Skeletal muscle satellite cell (primary cell): ENCODE results near the gene PNLIP.

Source experiments
- H3K27me3 ChIP-seq: 2 replicates; pipeline ENCODE4 v1.7.0; 2013; ENCODE audit warnings: low read length; ENCODE audit not compliant: control insufficient read depth, insufficient read depth
- H3K36me3 ChIP-seq: 2 replicates; pipeline ENCODE4 v1.7.0; 2013; ENCODE audit warnings: mild to moderate bottlenecking, control low read depth, low read length; ENCODE audit not compliant: insufficient read depth
- H3K4me1 ChIP-seq: 2 replicates; pipeline ENCODE4 v1.7.0; 2013; ENCODE audit warnings: low read length; ENCODE audit not compliant: control insufficient read depth, insufficient read depth
- H3K4me2 ChIP-seq: 2 replicates; pipeline ENCODE4 v1.7.0; 2013; ENCODE audit warnings: mild to moderate bottlenecking, low read length
- H3K4me3 ChIP-seq: 2 replicates; pipeline ENCODE4 v1.7.0; 2013; ENCODE audit warnings: low read length
- H3K9ac ChIP-seq: 2 replicates; pipeline ENCODE4 v1.7.0; 2013; ENCODE audit warnings: mild to moderate bottlenecking, low read depth, low read length, moderate library complexity
- H3K9me3 ChIP-seq: replicated peaks from 2 replicates; pipeline ENCODE4 v1.7.0; 2013; ENCODE audit warnings: mild to moderate bottlenecking, control low read depth, low read length

PNLIP gene

DNA sequence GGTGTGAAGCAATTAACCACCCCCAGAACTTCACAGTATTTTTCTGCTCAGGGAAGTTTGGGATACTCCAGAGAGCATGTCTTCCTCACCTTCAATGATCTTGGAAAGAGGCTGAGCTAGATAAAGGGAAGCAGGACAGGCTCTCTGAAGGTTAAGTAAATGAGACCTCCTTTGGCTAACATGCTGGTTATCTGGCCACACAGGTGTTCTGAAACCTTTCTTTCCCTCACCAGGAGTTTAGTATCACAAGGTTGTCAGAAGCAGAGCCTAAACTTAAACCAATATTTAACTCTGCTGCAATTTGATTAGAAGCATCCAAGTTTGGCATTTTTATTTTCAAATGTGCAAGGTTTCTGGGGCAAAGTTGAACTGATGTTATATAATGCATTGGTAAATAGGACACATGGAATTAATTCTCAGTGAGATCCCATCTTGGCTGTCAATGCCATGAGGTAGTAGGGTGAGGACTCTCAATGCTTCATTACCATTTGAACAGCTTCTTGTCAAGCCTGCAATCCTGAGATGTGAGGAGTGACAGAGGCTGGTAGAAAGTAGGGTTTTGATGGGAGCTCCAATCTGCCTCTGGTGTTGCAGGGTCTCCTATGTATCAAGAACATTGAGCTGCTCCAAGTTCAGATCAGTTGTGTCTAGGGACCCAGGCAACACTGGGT, 3.6 kb upstream of the PNLIP start:
- Histone ChIP-seq H3K27me3 (no peaks in the 10 kb centered on the region), H3K4me1 (no peaks in the 10 kb centered on the region), H3K4me3 (no peak overlapping the region), H3K9me3 (no peaks in the 10 kb centered on the region), H3K4me2 (no peak overlapping the region), H3K9ac (no peak overlapping the region), H3K36me3 (no peaks in the 10 kb centered on the region)

DNA sequence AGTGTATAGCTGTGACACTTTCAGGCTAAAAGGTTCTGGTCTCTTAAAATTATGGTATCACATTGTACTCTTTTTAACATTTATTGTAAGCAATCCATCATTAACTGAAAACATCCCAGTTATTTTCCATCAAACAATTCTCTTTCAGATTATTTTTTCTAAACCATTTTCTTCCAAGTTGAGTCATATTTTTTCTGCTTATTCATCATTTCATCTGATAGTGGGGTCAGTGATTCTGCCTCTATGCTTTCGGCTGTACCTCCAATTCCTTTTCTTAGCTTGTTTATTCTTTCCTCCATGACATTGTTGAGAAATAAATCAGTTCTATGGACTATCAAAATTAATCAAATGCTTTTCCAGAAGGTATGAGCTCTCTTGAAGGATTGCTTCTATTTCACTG, 609 bp upstream of the PNLIP start:
- H3K4me2 ChIP-seq: no peak overlapping the region
- no peaks in the 10 kb centered on the region for H3K27me3 ChIP-seq
- no peaks in the 10 kb centered on the region for H3K36me3 ChIP-seq
- no peak overlapping the region for H3K9ac ChIP-seq
- H3K4me1 ChIP-seq: no peaks in the 10 kb centered on the region
- no peak overlapping the region for H3K4me3 ChIP-seq
- H3K9me3 ChIP-seq: no peaks in the 10 kb centered on the region

DNA sequence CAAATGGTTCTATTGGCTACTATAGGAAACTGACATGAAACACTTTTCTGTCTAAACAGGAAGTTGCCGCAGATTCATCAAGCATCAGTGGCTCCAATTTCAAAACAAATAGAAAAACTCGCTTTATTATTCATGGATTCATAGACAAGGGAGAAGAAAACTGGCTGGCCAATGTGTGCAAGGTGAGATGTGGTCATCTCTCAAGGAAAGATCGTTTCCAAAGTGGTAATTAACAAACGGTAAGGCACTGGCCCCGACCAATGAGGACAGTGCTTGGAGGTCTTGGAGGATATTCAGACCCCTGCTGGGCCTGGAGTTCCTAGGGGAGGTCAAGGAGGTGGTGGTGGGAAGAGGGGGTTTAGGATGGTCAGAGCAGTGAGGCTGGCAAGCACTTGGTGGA, 2.6 kb downstream of the PNLIP start:
- no peaks in the 10 kb centered on the region for H3K4me1 ChIP-seq
- H3K9ac ChIP-seq: no peak overlapping the region
- H3K36me3 ChIP-seq: no peaks in the 10 kb centered on the region
- H3K9me3 ChIP-seq: no peaks in the 10 kb centered on the region
- H3K4me3 ChIP-seq: no peak overlapping the region
- no peaks in the 10 kb centered on the region for H3K27me3 ChIP-seq
- no peak overlapping the region for H3K4me2 ChIP-seq

DNA sequence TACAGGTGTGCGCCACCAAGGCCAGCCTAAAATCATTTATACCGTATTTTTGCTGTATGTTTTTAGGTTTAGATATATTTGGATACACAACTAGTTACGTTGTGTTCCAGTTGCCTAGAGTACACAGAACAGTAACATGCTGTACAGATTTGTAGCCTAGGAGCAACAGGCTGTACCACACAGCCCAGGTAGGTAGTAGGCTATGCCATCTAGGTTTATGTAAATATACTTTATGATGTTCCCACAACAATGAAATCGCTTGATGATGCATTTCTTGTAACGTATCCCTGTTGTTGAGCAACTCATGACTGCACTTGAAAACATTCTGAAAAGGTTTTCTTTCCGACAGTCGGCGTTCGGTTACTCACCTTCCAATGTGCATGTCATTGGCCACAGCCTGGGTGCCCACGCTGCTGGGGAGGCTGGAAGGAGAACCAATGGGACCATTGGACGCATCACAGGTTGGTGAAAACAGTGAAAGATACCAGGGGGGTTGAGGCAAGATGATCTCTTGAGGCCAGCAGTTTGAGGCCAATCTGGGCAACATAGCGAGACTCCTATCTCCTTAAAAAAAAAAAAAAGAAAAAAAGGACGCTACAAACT, 7.7 kb downstream of the PNLIP start:
- no peak overlapping the region for H3K9ac ChIP-seq
- no peaks in the 10 kb centered on the region for H3K4me1 ChIP-seq
- H3K9me3 ChIP-seq: no peaks in the 10 kb centered on the region
- H3K4me3 ChIP-seq: no peak overlapping the region
- no peaks in the 10 kb centered on the region for H3K36me3 ChIP-seq
- H3K4me2 ChIP-seq: no peak overlapping the region
- no peaks in the 10 kb centered on the region for H3K27me3 ChIP-seq

DNA sequence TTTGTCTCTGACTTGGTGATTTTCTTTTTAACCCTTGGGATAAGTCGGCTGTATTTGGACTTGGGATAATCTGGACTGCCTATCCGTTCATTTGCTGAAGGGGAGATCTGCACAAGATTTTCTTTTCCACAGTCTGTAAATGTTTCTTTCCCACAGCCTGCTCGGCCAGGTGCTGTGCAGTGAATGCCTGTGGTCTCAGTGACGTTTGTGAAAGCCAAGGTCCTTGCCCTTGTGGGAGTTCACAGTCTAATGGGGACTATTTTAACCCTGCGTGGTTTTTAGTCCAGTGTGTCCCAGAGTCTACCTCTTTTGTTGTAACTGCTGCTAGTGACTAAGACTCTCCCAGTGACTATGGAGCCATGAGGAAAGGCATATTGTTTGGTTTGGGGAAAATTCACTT, 8.9 kb downstream of the PNLIP start:
- no peak overlapping the region for H3K4me3 ChIP-seq
- H3K4me2 ChIP-seq: no peak overlapping the region
- H3K9ac ChIP-seq: no peak overlapping the region
- H3K9me3 ChIP-seq: no peaks in the 10 kb centered on the region
- H3K4me1 ChIP-seq: no peaks in the 10 kb centered on the region
- no peaks in the 10 kb centered on the region for H3K27me3 ChIP-seq
- no peaks in the 10 kb centered on the region for H3K36me3 ChIP-seq

DNA sequence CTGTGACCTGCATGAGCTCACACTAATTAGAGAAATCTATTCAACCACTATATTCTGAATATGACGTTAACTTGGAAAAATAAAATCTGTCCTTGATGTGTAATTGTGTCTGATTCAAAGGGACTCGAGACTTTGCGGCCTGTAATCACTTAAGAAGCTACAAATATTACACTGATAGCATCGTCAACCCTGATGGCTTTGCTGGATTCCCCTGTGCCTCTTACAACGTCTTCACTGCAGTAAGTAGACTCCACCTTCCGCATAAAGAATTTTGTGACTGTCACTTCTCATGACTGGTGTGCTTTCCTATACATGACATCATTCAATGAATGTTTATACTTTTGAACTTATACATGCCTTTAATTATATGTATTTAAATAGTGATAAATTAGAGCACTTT, 10.1 kb downstream of the PNLIP start:
- no peaks in the 10 kb centered on the region for H3K27me3 ChIP-seq
- H3K4me2 ChIP-seq: no peak overlapping the region
- no peaks in the 10 kb centered on the region for H3K4me1 ChIP-seq
- H3K36me3 ChIP-seq: no peaks in the 10 kb centered on the region
- H3K9me3 ChIP-seq: no peaks in the 10 kb centered on the region
- no peak overlapping the region for H3K4me3 ChIP-seq
- H3K9ac ChIP-seq: no peak overlapping the region

DNA sequence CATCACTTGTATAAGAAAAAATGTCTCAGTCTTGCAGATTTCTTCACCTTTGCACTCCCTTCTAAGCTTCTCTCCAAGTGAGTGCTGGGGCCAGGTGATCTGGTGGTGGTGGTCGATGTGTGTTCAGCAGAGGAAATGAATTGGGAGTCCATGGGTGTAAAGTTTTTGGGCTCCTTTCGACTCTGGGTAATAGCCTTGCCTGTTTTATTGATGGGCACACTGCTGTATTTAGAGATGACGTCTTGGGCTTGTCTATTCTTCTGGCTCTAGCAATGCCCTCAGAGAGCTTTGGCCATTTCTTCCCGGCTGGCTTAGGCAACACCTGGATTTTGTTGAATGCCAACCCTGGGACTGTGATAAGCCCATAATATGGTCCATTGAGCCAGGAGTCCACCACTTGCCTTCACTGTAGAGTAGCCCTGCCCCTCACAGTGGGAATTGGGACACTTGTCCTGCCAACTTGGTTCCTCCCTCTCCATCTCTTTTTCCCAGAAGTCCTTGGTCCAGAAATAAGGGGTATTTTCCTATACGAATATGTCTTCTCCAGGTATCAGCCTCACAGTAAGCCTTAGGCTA, 11.7 kb downstream of the PNLIP start:
- no peak overlapping the region for H3K4me2 ChIP-seq
- H3K9me3 ChIP-seq: no peaks in the 10 kb centered on the region
- H3K4me1 ChIP-seq: no peaks in the 10 kb centered on the region
- H3K27me3 ChIP-seq: no peaks in the 10 kb centered on the region
- H3K4me3 ChIP-seq: no peak overlapping the region
- H3K9ac ChIP-seq: no peak overlapping the region
- no peaks in the 10 kb centered on the region for H3K36me3 ChIP-seq

DNA sequence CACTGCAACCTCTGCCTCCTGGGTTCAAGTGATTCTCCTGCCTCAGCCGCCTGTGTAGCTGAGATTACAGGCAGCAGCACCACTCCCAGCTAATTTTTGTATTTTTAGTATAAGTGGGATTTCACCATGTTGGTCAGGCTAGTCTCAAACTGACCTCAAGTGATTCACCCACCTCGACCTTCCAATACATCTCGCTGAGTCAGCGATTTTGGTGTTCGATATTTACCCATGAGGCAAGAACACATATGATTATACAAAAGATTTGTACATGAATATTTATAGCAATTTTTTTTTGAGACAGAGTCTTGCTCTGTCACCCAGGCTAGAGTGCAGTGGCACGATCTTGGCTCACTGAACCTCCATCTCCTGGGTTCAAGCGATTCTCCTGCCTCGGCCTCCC, 19.8 kb downstream of the PNLIP start:
- H3K9me3 ChIP-seq: no peaks in the 10 kb centered on the region
- H3K4me1 ChIP-seq: no peaks in the 10 kb centered on the region
- no peaks in the 10 kb centered on the region for H3K27me3 ChIP-seq
- H3K4me3 ChIP-seq: no peak overlapping the region
- no peak overlapping the region for H3K9ac ChIP-seq
- H3K4me2 ChIP-seq: no peak overlapping the region
- no peaks in the 10 kb centered on the region for H3K36me3 ChIP-seq

DNA sequence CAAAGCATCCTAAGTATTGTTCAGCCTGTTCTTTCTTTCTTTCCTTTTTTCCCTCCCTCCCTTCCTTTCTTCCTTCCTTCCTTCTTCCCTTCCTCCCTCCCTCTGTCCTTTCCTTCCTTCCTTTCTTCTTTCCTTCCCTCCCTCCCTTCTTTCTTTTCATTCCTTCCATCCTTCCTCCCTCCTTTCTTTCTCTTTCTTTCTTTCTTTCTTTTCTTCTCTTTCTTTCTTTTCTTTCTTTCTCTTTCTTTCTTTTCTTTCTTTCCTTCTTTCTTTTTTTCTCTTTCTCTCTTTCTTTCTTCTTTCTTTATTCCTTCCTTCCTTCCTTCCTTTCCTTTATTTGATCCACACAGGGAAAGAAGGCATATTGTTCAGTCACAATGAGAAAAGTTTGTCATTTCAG, 21.2 kb downstream of the PNLIP start:
- Histone ChIP-seq H3K9me3 (no peaks in the 10 kb centered on the region), H3K4me3 (no peak overlapping the region), H3K4me1 (no peaks in the 10 kb centered on the region), H3K27me3 (no peaks in the 10 kb centered on the region), H3K9ac (no peak overlapping the region), H3K36me3 (no peaks in the 10 kb centered on the region), H3K4me2 (no peak overlapping the region)

DNA sequence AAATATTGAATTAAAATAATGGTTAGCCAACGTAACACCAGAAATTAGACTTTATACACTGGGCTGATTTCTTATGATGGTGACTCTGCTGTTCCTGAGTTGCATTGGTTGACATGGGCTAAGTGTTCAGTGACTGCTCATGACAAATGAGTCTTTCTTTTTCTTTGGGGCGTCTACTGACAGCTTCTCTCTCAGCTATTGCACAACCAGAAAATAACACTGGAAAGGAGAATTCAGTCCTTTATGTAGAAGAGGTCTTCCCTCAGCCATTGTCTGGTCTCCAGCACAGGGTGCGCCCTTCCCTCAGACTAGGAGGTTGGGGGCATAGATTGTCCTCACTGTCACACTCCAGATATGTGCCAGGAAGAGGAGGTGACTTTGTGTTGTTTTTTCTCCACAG, 21.6 kb downstream of the PNLIP start:
- H3K4me2 ChIP-seq: no peak overlapping the region
- no peaks in the 10 kb centered on the region for H3K36me3 ChIP-seq
- no peaks in the 10 kb centered on the region for H3K27me3 ChIP-seq
- no peaks in the 10 kb centered on the region for H3K9me3 ChIP-seq
- H3K4me3 ChIP-seq: no peak overlapping the region
- H3K9ac ChIP-seq: no peak overlapping the region
- H3K4me1 ChIP-seq: no peaks in the 10 kb centered on the region

DNA sequence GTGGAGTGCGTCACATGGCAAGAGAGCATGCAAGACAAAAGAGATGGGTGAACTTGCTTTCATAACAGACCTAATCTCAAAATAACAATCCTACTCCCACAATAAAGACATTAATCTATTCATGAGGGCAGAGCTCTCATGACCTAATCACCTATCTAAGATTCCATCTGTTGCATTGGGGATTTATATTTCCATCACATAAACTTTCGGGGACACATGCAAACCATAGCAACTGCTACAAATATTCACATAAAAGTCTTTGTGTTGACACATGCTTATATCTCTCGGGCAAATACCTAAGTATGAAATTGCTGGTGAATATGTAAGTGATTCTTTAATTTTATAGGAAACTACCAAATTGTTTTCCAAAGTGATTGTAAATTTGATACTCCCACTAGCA, 29.1 kb downstream of the PNLIP start:
- Histone ChIP-seq H3K27me3 (no peaks in the 10 kb centered on the region), H3K36me3 (no peaks in the 10 kb centered on the region), H3K9me3 (no peaks in the 10 kb centered on the region), H3K4me1 (no peaks in the 10 kb centered on the region), H3K9ac (no peak overlapping the region), H3K4me2 (no peak overlapping the region), H3K4me3 (no peak overlapping the region)
